DMS153 (cell line): Measurements from ENCODE around the gene ESR2.
"Not testable (repeated sequence)": the region's sequence is repeated elsewhere in the genome, so short reads cannot be mapped to it uniquely, and the experiment has no call there.

Experiments used
- DNase-seq: peaks from one replicate; lab custom pipeline; 2025; lab: John Stamatoyannopoulos, UW

ESR2 gene

GRCh38 chr14:64081174-64081746 lies 212.9 kb downstream of the ESR2 start:
- DNase-seq: no peak

- no peak for DNase-seq
Measured at GRCh38 chr14:64080452-64080851, 213.7 kb downstream of the ESR2 start.

DNA sequence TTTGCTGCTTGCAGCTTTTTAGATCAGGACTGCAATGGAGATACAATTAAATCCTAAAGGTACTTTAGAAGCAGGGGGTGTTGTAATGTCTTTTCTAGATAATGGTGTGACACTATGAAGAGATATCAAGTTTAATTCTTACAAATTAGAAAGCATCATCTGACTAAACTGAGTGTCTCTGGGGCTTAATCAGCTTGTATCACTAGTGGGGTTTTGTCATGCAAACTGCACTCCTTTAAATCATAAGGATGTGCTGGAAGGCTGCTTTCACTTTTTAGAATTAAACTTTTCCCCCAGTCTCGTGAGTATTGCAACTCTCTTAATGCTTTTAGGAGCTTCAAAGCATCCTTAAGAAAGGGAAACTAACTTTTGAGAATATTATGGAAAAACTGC lies 218.6 kb downstream of the ESR2 start:
- no peak for DNase-seq

GRCh38 chr14:64074961-64075612 lies 219.1 kb downstream of the ESR2 start:
- DNase-seq: no peak

GRCh38 chr14:64069634-64070359 lies 224.4 kb downstream of the ESR2 start:
- DNase-seq: no peak

DNA sequence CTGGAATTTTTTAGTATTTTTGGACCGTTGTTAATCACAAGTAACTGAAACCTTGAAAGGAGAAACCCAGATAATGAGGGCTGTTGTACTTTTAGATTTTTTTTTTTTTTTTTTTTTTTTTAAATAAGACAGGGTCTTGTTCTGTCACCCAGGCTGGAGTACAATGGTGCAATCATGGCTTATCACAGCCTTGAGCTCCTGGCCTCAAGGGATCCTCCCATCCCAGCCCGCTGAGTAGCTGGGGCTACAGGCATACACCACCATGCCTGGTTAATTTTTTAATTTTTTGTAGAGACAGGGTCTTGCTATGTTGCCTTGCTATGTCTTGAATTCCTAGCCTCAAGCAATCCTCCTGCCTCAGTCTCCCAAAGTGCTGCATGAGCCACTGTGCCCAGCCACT lies 229.7 kb downstream of the ESR2 start:
- no peak for DNase-seq

DNA sequence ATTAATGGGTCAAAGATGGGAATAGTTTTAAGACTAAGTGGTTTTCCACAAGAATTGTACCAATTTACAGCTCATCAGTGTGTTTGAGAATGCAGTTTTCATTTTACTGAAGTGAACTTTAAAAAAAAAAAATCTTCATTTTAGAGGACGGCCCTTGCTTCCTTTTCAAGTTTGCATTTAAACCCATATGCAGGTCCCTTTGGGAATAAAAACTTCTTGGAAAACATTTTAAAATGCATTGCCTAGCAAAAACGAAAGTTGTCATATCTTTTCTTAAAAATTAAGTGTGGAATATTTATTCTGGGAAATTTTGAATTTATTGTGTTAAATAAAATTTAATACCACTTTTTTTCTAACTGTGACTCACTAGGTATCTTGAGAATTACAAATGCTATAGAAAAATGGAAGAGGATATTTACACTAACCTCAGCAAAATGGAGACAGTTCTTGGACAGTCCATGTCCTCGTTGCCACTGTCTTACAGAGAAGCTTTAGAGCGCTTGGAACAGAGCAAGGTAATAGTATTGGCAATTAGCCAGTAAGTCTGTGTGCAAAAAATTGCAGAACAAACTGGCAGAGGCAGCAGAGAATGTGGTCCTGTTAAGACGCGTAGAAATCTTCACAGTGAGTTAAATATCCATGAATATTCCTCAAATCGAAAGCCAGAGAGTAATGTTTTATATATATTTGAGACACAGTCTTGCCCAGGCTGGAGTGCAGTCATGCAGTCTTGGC lies 231.6 kb downstream of the ESR2 start:
- no peak for DNase-seq

DNA sequence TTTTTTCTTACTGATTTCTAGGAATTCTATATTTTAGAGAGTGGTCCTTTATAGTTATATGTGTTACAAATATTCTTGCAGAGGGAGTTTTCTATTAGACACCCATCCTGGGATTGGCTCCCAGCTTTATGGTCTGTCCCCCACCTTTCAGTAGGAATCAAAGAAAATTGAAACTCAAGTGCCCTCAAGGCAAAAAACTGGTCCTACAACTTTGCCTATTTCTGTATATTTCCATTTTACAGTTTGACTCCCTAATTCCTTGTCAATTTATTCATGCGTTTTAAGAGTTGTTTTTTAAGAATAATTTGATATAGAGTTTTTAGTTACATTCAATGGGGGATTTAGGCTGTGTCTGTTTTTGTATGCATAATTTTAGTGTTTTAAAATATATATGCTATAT lies 232.5 kb downstream of the ESR2 start:
- DNase-seq: no peak

DNA sequence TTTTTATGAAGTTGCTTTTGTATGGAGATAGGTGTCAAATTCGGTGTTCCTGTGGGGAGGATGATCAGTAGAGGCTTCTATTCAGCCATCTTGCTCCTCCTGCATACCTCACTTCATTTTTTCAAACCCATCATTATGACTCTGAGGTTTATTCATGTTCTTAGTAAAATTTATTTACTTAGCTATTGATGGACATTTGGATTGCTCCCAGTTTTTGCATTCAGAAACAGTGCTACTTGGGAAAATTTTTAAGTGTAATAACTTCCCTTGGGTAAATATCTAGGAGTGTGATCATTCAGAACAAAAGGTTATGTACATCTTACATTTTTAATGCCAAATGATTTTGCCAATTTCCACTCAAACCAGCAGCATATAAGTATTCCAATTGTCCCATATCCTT lies 233.1 kb downstream of the ESR2 start:
- no peak for DNase-seq

DNA sequence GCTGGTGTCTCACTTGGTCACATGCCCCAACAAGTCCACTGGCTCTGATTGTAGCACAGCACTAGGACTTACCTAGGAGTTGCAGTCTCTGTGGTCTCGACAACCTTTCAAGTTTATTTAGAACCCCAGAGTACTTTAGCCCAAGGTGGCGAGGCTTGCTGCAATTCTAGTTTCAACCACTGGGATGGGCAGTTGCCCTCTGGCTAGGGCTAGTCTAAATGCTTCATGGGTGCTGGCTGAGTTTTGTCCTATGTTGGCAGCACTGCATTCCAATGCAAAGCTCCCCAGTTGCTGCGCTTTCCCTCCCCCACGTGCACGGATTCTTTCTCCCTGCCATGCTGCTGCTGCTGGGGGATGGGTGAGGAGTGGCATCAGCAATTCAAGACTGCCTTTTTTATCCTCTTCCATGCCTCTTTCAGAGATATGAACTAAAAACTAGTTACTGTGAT lies 233.5 kb downstream of the ESR2 start:
- DNase-seq: no peak

- no peak for DNase-seq
Measured at GRCh38 chr14:64060199-64060545, 234.0 kb downstream of the ESR2 start.

DNA sequence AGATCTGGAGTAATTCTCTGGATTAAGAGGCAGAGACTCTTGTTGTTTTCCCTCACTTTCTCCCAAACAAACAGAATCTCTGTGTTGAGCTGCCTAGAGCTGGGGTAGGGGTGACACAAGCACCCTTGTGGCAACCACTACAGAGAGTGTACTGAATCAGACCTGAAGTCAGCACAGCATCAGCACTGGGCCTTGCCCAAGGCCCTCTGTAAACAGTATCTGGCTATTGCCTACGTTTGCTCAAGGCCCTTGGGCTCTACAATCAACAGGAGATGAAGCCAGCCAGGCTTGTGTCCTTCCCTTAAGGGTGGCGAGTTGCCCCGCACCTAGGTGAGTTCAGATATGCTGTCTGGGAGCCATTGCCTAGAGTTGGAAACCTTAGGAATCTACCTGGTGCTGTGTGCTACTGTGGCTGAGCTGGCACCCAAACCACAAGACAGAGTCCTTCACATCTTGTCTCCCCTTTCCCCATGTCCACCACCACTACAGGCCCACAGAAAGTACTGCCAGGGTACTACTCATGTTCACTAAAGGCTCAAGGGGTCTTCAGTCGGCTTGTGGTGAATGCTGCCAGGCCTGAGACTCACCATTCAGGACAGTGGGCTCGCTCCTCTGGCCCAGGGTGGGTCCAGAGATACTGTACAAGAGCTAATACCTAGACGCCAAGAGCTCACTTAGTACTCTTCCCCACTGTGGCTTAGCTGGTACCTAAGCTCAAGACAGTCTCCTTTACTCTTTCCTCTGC lies 234.5 kb downstream of the ESR2 start:
- no peak for DNase-seq

- no peak for DNase-seq
Measured at GRCh38 chr14:64053694-64054669, 240.2 kb downstream of the ESR2 start.

- no peak for DNase-seq
Measured at GRCh38 chr14:64049616-64050381, 244.4 kb downstream of the ESR2 start.

DNA sequence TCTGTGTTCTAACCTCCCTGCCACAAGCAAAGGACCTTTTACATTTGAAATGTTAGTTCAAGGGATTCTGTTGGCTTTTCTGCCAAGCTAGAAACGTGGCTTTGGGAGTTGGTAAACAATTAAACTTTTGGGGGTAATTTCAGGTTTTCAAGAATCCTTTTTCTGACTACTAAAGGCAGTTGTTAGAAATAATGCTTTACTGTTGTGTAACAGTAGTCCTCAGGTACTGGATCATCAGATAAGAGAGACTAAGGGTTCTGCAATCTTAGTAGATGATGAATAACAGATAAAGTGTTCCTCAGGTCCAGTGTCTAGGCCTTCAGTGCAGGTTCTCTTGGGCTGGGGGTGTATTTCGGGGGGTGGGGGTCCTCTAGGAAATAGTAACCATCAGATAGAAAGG lies 249.1 kb downstream of the ESR2 start:
- no peak for DNase-seq

DNA sequence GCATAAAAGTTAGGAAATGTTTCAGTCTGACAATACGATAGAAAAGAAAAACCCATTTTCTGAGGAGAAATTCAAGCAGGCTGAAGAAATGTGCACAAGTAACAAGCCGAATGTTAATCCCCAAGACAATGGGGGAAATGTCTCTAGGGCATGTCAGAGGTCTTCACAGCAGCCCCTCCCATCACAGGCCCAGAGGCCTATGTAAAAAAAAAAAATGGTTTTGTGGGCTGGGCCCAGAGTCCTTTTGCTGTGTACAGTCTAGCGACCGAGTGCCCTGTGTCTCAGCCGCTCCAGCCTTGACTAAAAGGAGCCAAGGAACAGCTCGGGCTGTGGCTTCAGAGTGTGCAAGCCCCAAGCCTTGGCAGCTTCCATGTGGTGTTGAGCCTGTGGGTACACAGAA lies 250.9 kb downstream of the ESR2 start:
- DNase-seq: not testable (repeated sequence)

GRCh38 chr14:64040044-64040443 lies 254.1 kb downstream of the ESR2 start:
- DNase-seq: no peak

DNA sequence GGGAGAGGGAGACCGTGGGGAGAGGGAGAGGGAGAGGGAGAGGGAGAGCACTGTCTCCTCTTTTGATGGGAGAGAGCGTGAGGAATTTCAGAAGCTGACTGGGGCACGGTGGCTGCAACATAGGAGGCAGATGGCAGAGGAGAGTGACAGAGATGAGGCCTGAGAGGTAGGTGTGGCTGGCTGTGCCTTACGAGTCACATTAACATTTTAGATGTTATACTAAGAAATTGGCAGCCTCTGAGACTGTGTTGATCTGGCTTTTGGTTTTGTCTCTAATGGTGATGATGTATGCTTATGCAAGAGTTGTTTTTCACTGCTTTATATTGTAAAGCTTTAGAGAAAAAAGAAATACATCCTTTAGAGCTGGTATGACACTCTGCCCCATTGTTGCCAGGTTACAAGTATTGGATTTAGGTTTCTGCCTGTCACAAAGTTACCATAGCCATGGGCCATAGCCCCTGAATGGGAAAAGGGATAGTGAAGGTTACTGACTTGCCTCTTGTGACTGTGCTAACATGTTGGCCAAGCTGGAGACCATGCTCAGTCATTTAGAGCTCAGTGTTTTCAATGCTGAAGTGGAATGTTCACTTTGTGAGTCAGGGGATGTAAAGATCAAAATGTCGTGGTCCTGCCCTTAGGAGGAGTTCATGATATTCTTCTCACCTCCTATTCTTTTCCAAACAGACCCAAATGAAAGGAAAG lies 255.2 kb downstream of the ESR2 start:
- DNase-seq: no peak
